ENCODE data around the gene FAM135A. TPM values are rescaled to one million over a fixed set of nuclear protein-coding genes. Genes with fewer than 3 reads are reported as not detected.
"Not testable (repeated sequence)": the region's sequence is repeated elsewhere in the genome, so short reads cannot be mapped to it uniquely, and the experiment has no call there.

Gene FAM135A
- total RNA-seq, 1 donor from 2014 or later: 33.4 TPM

GRCh38 chr6:70551566-70551965, 138.3 kb downstream of the FAM135A start:
- Mint-ChIP-seq H3K9me3 (no peaks in the 10 kb centered on the region), H3K27me3 (no peaks in the 10 kb centered on the region), H3K36me3 (peaks cover 8% of the 10 kb centered on the region), H3K4me3 (no peak overlapping the region), H3K27ac (no peak overlapping the region), H3K4me1 (ENCODE audit: unreplicated experiment) (no peaks in the 10 kb centered on the region)
- DNase-seq (ENCODE audit: extremely low spot score, unreplicated experiment): no peak
- TF ChIP-seq CTCF (conservative IDR thresholded peaks at IDR 0.05): no peak

GRCh38 chr6:70552286-70552940, 139.1 kb downstream of the FAM135A start:
- not testable (repeated sequence) for H3K4me1 Mint-ChIP-seq (ENCODE audit: unreplicated experiment); DNase-seq (ENCODE audit: extremely low spot score, unreplicated experiment); H3K27ac Mint-ChIP-seq; H3K9me3 Mint-ChIP-seq; H3K4me3 Mint-ChIP-seq; H3K36me3 Mint-ChIP-seq; H3K27me3 Mint-ChIP-seq

GRCh38 chr6:70552974-70553373, 139.7 kb downstream of the FAM135A start:
- H3K9me3 Mint-ChIP-seq: no peaks in the 10 kb centered on the region
- H3K4me3 Mint-ChIP-seq: no peak overlapping the region
- no peak for DNase-seq (ENCODE audit: extremely low spot score, unreplicated experiment)
- no peak overlapping the region for H3K27ac Mint-ChIP-seq
- H3K36me3 Mint-ChIP-seq: peaks cover 8% of the 10 kb centered on the region
- H3K4me1 Mint-ChIP-seq (ENCODE audit: unreplicated experiment): no peaks in the 10 kb centered on the region
- no peak for TF ChIP-seq CTCF (conservative IDR thresholded peaks at IDR 0.05)
- no peaks in the 10 kb centered on the region for H3K27me3 Mint-ChIP-seq

- no peak for TF ChIP-seq CTCF (conservative IDR thresholded peaks at IDR 0.05)
- Mint-ChIP-seq H3K27me3 (no peaks in the 10 kb centered on the region), H3K9me3 (no peaks in the 10 kb centered on the region), H3K4me3 (no peak overlapping the region), H3K27ac (no peak overlapping the region), H3K4me1 (ENCODE audit: unreplicated experiment) (no peaks in the 10 kb centered on the region), H3K36me3 (no peaks in the 10 kb centered on the region)
- DNase-seq (ENCODE audit: extremely low spot score, unreplicated experiment): no peak
Observed at GRCh38 chr6:70557998-70558397, 144.7 kb downstream of the FAM135A start.

- H3K9me3 Mint-ChIP-seq; H3K36me3 Mint-ChIP-seq; H3K27ac Mint-ChIP-seq; H3K4me3 Mint-ChIP-seq; H3K27me3 Mint-ChIP-seq; DNase-seq (ENCODE audit: extremely low spot score, unreplicated experiment); H3K4me1 Mint-ChIP-seq (ENCODE audit: unreplicated experiment): not testable (repeated sequence)
Observed at GRCh38 chr6:70562401-70562800, 149.1 kb downstream of the FAM135A start.

- Mint-ChIP-seq H3K27ac (no peak overlapping the region), H3K4me1 (ENCODE audit: unreplicated experiment) (peaks cover 9% of the 10 kb centered on the region), H3K27me3 (no peaks in the 10 kb centered on the region), H3K9me3 (no peaks in the 10 kb centered on the region), H3K36me3 (no peaks in the 10 kb centered on the region), H3K4me3 (no peak overlapping the region)
- no peak for TF ChIP-seq CTCF (conservative IDR thresholded peaks at IDR 0.05)
- no peak for DNase-seq (ENCODE audit: extremely low spot score, unreplicated experiment)
Observed at GRCh38 chr6:70563530-70563929, 150.2 kb downstream of the FAM135A start.

Measured in type B pancreatic cell (in vitro differentiated cells).